ENCODE measurements around the gene JAK3.

Gene JAK3

GRCh38 chr19:17840019-17840418 lies 7.8 kb downstream of the JAK3 start:
- DNase-seq (ENCODE audit: low spot score), result no peak

GRCh38 chr19:17837972-17838371 lies 9.8 kb downstream of the JAK3 start:
- DNase-seq (ENCODE audit: low spot score), result no peak

GRCh38 chr19:17836530-17836929 lies 11.3 kb downstream of the JAK3 start:
- DNase-seq (ENCODE audit: low spot score), result no peak

- no peak for DNase-seq (ENCODE audit: low spot score)
Measured at GRCh38 chr19:17835182-17836006, 12.4 kb downstream of the JAK3 start.

GRCh38 chr19:17834350-17835181 lies 13.2 kb downstream of the JAK3 start:
- no peak for DNase-seq (ENCODE audit: low spot score)

- DNase-seq (ENCODE audit: low spot score), result no peak
Measured at GRCh38 chr19:17832443-17833208, 15.2 kb downstream of the JAK3 start.

GRCh38 chr19:17831419-17831888 lies 16.3 kb downstream of the JAK3 start:
- DNase-seq (ENCODE audit: low spot score), result no peak

- peak; percentile 95 for DNase-seq (ENCODE audit: low spot score)
Measured at GRCh38 chr19:17830567-17831418, 17.0 kb downstream of the JAK3 start.

- DNase-seq (ENCODE audit: low spot score), result peak; percentile 79
Measured at GRCh38 chr19:17829855-17830566, 17.8 kb downstream of the JAK3 start.

- DNase-seq (ENCODE audit: low spot score), result no peak
Measured at GRCh38 chr19:17826508-17827056, 21.2 kb downstream of the JAK3 start.

GRCh38 chr19:17824339-17824738 lies 23.4 kb downstream of the JAK3 start:
- no peak for DNase-seq (ENCODE audit: low spot score)

- no peak for DNase-seq (ENCODE audit: low spot score)
Measured at GRCh38 chr19:17821190-17821589, 26.6 kb downstream of the JAK3 start, which contains the start of gene INSL3. Gene INSL3, minus strand, starts transcription at chr19:17821519. Its CDS starts 13 bp downstream, at chr19:17821506.

GRCh38 chr19:17817668-17818363 lies 30.0 kb downstream of the JAK3 start:
- DNase-seq (ENCODE audit: low spot score), result no peak

GRCh38 chr19:17812099-17812498 lies 35.7 kb downstream of the JAK3 start:
- no peak for DNase-seq (ENCODE audit: low spot score)

- DNase-seq (ENCODE audit: low spot score), result no peak
Measured at GRCh38 chr19:17811681-17812080, 36.1 kb downstream of the JAK3 start.

GRCh38 chr19:17811103-17811502 lies 36.7 kb downstream of the JAK3 start:
- DNase-seq (ENCODE audit: low spot score), result no peak

GRCh38 chr19:17807731-17808316 lies 40.0 kb downstream of the JAK3 start:
- DNase-seq (ENCODE audit: low spot score), result no peak

GRCh38 chr19:17806945-17807344 lies 40.8 kb downstream of the JAK3 start:
- no peak for DNase-seq (ENCODE audit: low spot score)

GRCh38 chr19:17805427-17805826 lies 42.4 kb downstream of the JAK3 start:
- no peak for DNase-seq (ENCODE audit: low spot score)

All from LoVo (cell line).